ENCODE results near the gene KCNQ1OT1.

DNA sequence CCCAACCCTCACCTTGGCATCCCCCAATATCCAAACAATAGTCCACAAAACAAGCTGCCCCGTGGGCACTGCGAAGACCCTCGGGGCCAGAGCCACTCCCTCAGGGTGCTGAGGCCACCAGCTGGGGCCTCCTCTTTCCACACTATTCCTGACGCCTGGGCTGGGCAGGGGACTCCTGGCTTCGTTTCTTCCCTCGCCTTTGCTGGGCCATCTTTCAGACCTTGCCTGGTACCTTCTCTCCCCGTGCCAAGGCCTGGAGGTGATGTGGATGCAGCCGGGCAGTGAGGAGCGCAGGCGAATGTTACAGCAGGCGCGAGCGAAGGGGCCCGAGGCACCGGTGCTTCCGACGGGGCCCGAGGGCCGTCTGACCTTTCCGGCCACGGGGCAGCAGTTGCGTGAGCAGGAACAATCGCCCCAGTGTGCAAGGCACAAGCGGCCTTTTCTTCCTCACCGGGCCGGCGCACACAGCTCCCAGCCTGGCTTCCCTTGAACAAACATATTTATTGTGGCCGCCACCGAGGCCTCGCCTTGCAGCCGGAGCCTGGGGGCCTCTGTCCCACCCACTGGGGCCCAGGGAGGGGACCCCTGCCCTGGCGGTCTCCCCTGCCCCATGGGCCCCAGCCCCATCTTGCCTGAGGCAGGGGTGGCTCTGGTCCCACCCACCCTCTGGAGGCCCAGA is 32.6 kb upstream of the KCNQ1OT1 start:
- TF ChIP-seq CTCF (conservative IDR thresholded peaks at IDR 0.05; ENCODE audit: low read depth, low read length), result no peak
- no peak for TF ChIP-seq MAZ (IDR thresholded peaks at IDR 0.05; ENCODE audit: borderline replicate concordance, low read depth, low read length)
- TF ChIP-seq FOS (IDR thresholded peaks at IDR 0.05; ENCODE audit: low read depth, low read length), result no peak
- no peak for TF ChIP-seq ELK1 (IDR thresholded peaks at IDR 0.05; ENCODE audit: borderline replicate concordance, low read depth, low read length)
- no peak for TF ChIP-seq POLR2A (IDR thresholded peaks at IDR 0.05; ENCODE audit: low read depth, low read length)
- TF ChIP-seq CEBPB (IDR thresholded peaks at IDR 0.05; ENCODE audit: low read depth, low read length), result no peak
- TF ChIP-seq RFX5 (IDR thresholded peaks at IDR 0.05; ENCODE audit: low read depth, low read length), result no peak
- no peak for TF ChIP-seq MXI1 (IDR thresholded peaks at IDR 0.05; ENCODE audit: borderline replicate concordance, low read depth, low read length)
- TF ChIP-seq BHLHE40 (IDR thresholded peaks at IDR 0.05; ENCODE audit: low read depth, low read length), result no peak
